Esophagus squamous epithelium (tissue), 4 donors: ENCODE data around the gene KCNJ6.

Experiments
- POLR2A ChIP-seq, 4 donors: fragments of 450-650 bp; IDR thresholded peaks; one replicate each; pipeline ENCODE4 v1.6.1; 2017; ENCODE audit warnings: antibody characterized with exemption in 4 of 4, mild to moderate bottlenecking in 4 of 4, moderate library complexity in 3 of 4
- TF ChIP-seq, protein P1 (sequence below), 6 experiments: fragments of 450-650 bp in 4 of 6; fragments of 200-600 bp in 2 of 6; sonication (generic) in 2 of 6; IDR thresholded peaks; one replicate each; pipeline ENCODE4 v1.5.1; 2016 to 2019; ENCODE audit warnings: antibody characterized with exemption in 6 of 6, mild to moderate bottlenecking in 4 of 6, moderate library complexity in 4 of 6

DNA sequence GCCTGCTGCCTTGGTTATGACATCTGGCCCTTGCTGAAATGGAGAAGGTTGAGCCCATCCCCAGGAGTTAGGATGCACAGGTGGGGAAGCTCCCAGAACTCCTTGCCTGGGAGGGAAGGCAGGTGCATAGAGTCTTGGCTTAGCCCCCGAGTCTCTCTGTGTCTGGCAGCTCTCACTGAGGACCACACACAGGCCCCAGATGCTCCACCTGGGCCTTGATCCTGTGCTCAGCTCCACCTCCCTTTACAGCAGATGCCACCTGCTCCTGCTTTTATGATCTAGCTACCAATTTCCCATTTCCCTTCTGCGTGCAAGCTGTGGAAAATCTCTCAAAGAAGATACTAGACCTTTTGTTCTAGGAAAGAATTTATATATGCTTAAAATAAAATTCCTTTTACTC, 28.8 kb upstream of the KCNJ6 start:
- TF ChIP-seq, protein P1, sequence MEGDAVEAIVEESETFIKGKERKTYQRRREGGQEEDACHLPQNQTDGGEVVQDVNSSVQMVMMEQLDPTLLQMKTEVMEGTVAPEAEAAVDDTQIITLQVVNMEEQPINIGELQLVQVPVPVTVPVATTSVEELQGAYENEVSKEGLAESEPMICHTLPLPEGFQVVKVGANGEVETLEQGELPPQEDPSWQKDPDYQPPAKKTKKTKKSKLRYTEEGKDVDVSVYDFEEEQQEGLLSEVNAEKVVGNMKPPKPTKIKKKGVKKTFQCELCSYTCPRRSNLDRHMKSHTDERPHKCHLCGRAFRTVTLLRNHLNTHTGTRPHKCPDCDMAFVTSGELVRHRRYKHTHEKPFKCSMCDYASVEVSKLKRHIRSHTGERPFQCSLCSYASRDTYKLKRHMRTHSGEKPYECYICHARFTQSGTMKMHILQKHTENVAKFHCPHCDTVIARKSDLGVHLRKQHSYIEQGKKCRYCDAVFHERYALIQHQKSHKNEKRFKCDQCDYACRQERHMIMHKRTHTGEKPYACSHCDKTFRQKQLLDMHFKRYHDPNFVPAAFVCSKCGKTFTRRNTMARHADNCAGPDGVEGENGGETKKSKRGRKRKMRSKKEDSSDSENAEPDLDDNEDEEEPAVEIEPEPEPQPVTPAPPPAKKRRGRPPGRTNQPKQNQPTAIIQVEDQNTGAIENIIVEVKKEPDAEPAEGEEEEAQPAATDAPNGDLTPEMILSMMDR (IDR thresholded peaks at IDR 0.05) = no peak
- TF ChIP-seq POLR2A (IDR thresholded peaks at IDR 0.05) = no peak
